Activated naive CD4-positive, alpha-beta T cell treated with anti-CD3 and anti-CD28 coated beads, Interleukin-2, amount 50 U/mL, for 16 hours (primary cell): ENCODE data around the gene TEX38.
"Not testable (repeated sequence)": the region's sequence is repeated elsewhere in the genome, so short reads cannot be mapped to it uniquely, and the experiment has no call there.

Experiments
- DNase-seq: peaks from one replicate; pipeline ENCODE4 v3.0.0-alpha.2; 2020

The TEX38 gene

GRCh38 chr1:46656643-46657042, 15.0 kb upstream of the TEX38 start:
- DNase-seq, result no peak

DNA sequence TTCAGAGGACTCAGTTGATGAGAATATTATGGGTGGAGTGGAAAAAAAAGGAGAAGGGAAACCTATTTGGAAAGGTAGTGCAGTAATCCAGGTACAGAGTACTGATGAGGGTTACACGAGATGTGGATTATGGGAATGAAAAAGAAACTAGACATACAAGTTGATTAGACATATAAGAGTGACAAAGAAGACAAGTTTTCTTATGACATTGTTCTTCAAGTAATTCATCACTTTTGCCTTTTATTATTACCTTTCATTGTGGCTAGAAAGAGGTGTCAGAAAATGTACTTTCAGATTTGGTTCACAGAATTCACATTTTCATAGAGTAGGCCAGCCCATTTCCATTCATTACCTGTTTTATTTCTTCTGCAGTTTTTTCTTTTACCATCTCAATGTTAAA, 13.9 kb upstream of the TEX38 start:
- no peak for DNase-seq

DNA sequence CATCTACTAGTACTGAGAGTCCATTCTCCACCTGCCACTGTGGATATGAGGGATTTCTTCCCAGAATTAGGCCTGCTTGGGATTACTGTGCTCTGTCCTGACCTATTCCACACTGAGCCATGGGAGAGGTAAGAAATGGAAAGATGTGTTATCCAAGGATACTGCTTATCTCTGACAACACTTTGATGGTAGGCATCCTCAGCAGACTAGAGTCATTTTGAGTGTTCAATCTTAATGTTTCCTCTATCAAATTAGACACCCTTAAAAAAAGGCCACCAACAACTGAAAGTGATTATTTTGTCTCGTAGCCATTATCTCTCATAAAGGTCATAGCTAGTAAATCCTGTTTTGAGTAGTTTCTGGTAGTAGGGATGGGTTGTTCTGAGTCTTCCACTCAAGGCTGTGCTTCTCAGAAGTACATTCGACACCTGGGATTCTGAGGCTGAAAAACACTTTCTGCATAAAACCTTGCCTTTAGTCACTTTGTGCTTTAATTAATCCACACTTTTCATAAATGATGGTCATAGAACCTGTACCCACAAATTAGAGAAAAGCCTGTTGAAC, 12.3 kb upstream of the TEX38 start:
- DNase-seq, result no peak

- DNase-seq, result not testable (repeated sequence)
These were observed 11.5 kb upstream of the TEX38 start for GRCh38 chr1:46660116-46660515.

GRCh38 chr1:46662919-46663318, 8.7 kb upstream of the TEX38 start:
- not testable (repeated sequence) for DNase-seq

- DNase-seq, result no peak
These were observed 5.7 kb upstream of the TEX38 start for GRCh38 chr1:46665983-46666382.

GRCh38 chr1:46667782-46668760, 3.6 kb upstream of the TEX38 start, which contains the start of gene ATPAF1:
TSS of gene ATPAF1 (minus strand) at chr1:46668364. CDS start at chr1:46668322, 42 bp downstream.
- peak; percentile 69 for DNase-seq

DNA sequence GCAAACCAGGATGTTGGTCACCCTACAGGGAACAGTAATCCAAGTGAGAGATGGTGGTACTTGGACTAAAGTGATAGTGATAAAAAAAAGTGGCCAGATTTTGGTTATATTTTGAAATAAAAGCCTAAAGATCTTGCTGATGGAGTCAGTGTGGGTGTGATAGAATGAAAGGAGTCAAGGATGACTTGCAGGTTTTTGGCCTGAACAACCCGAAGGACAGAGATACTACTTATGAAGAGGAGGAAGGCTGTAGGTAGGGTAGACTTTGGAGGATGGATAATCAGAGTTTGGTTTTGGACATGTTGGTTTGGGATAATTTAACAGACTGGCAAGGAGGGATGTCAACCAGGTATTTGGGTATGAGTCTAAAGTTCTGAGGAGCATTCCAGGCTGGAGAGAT, 1.5 kb upstream of the TEX38 start:
- no peak for DNase-seq

- DNase-seq, result no peak
These were observed 1.0 kb downstream of the TEX38 start for GRCh38 chr1:46672696-46673095.

- DNase-seq, result no peak
These were observed 2.1 kb downstream of the TEX38 start for GRCh38 chr1:46673749-46674182.

GRCh38 chr1:46675549-46676314, 4.1 kb downstream of the TEX38 start:
- no peak for DNase-seq

DNA sequence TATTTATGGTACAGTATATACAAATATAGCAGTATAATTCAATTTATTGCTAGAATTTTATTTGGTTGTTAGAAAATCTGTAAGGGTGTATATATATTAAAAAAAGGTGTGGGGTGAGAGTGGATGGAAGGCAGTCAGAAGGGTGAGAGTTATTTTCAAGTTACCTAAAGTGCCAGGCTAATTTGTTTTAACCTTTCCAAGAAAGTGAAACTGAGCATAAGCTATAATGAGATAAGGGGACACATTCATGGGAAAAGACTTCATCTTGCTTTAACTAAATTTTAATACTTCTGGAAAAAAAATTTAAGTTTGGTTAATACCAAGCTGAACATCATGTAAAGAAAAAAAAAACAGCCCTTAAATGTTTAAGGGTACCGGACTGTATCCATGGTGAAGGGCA, 4.9 kb downstream of the TEX38 start:
- DNase-seq, result no peak

DNA sequence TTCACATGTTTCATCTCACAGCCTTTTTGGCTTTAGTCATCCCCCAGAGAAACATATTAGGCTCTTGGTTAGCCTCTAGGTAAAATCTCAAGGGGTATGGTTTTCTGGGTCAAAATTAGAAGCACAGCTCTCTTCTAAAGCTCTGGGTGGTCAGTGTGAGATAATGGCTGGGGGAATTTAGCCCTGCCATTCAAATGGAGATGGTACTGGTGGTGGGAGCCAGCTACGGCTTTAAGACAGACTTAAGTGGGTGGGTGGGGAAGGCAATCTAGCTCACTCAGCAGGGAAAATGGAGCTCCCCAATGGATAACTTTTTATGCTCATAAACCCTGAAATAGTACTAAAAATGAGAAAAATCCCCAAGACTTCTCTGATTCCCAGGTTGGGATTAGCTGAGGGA, 5.7 kb downstream of the TEX38 start:
- no peak for DNase-seq

GRCh38 chr1:46679789-46680573, 8.3 kb downstream of the TEX38 start:
- no peak for DNase-seq

GRCh38 chr1:46681333-46682034, 9.8 kb downstream of the TEX38 start:
- DNase-seq, result no peak

- no peak for DNase-seq
These were observed 10.4 kb downstream of the TEX38 start for GRCh38 chr1:46682064-46682463.

DNA sequence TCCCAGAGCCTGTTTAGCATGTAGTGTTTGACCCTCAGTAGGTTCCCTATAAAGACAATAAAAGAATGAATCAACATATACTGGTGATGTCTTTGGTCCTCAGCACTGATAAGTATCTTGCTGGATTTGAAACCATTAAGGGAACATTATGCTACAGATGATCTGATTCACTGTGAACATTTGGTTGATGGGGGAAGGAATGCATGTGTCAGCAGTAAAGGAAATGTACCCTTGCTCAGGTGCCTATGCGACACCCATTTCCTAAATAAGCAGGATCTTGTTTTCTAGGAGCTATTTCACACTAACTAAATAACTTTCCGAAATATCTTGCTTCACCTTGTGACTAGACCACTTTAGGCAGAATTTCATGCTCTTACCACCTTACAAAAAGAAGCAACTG, 13.0 kb downstream of the TEX38 start:
- no peak for DNase-seq

DNA sequence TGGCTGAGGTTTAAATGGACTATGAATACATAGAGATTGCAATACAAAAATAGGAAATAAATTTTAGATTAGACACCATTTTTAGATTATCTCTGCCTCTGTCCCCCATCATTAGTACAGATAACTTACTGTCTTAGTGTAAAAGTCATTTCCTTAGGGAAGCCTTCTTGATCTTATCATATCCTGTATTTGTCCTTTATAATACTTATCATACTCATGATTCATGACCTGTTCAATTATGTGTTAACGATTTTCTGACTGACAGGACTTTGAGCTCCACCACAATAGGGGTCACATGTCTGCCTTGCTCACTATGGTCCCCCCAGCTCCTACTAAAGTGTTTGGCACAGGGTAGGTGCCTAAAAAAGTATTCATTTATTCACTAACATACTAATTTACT, 14.6 kb downstream of the TEX38 start:
- DNase-seq, result no peak

GRCh38 chr1:46687093-46687659, 15.5 kb downstream of the TEX38 start:
- no peak for DNase-seq

GRCh38 chr1:46687921-46688509, 16.4 kb downstream of the TEX38 start:
- no peak for DNase-seq

GRCh38 chr1:46689356-46689755, 17.7 kb downstream of the TEX38 start:
- DNase-seq, result no peak
